Ascending aorta (tissue), 2 donors: ENCODE measurements around the gene URI1. TPM values are rescaled to one million over a fixed set of nuclear protein-coding genes. Genes with fewer than 3 reads are reported as not detected.

Experiments used
- DNase-seq, 2 donors: peaks; one replicate each; pipeline ENCODE4 v3.0.0-alpha.2; 2019; ENCODE audit warnings: low spot score in 2 of 2
- H3K27ac ChIP-seq, 2 donors: fragments of 200-600 bp; sonication (generic); one replicate each; pipeline ENCODE4 v1.5.1; 2016 to 2017; ENCODE audit warnings: mild to moderate bottlenecking in 1 of 2
- H3K27me3 ChIP-seq: fragments of 200-600 bp; sonication (generic); one replicate; pipeline ENCODE4 v1.5.1; 2017
- H3K36me3 ChIP-seq, 2 donors: fragments of 200-600 bp; sonication (generic); one replicate each; pipeline ENCODE4 v1.5.1; 2016
- H3K4me1 ChIP-seq, 2 donors: fragments of 200-600 bp; sonication (generic); one replicate each; pipeline ENCODE4 v1.5.1; 2016 to 2017; ENCODE audit warnings: mild to moderate bottlenecking in 1 of 2
- H3K4me3 ChIP-seq, 2 donors: fragments of 200-600 bp; sonication (generic); one replicate each; pipeline ENCODE4 v1.5.1; 2016 to 2017; ENCODE audit warnings: mild to moderate bottlenecking in 1 of 2
- H3K9me3 ChIP-seq, 2 donors: fragments of 200-600 bp; sonication (generic); one replicate each; pipeline ENCODE4 v1.5.1; 2016
- CTCF ChIP-seq, 3 experiments: fragments of 200-600 bp in 2 of 3; fragments of 450-650 bp in 1 of 3; sonication (generic) in 2 of 3; IDR thresholded peaks; one replicate each; pipeline ENCODE4 v1.5.1; 2016 to 2019; ENCODE audit warnings: antibody characterized with exemption in 3 of 3, mild to moderate bottlenecking in 1 of 3, moderate library complexity in 1 of 3
- intact Hi-C: fragments of 100-400 bp; cut with DNase I; formaldehyde crosslinking; loops from one replicate; pipeline ENCODE4 v1.15.1; 2023
- total RNA-seq: library from RNA; depleted of rRNA; stranded (reverse); fragments of >200 nt; gene quantifications from one replicate; pipeline ENCODE4 v1.1.0, GENCODE V29; 2016

The URI1 gene
- total RNA-seq, 1 donor from 2014 or later = 23.8 TPM

DNA sequence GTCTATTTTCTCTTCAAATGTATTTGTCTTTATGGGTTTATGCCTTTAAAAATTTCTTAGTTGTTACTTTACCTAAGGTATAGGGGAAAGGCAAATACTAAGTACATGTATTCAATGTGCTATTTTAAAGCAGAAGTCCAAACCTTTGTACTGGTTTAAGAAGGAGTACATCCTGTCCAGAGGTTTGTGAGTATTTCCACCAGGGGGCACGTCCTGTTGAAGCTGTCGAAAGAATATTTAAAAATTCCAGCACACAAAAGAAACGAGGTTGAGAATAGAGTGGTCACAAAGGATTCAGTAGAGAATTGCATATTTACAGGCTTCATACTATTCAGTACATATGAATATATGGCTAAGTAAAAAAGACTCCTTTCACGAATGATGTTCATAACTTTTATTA is 59.8 kb downstream of the URI1 start:
- TF ChIP-seq CTCF (IDR thresholded peaks at IDR 0.05) = no peak
- H3K27me3 ChIP-seq = no peaks in the 10 kb centered on the region
- H3K4me3 ChIP-seq = no peak overlapping the region
- no peak overlapping the region for H3K27ac ChIP-seq
- no peaks in the 10 kb centered on the region for H3K4me1 ChIP-seq
- H3K36me3 ChIP-seq = peaks cover 2 to 29% of the 10 kb centered on the region in 2 donors
- DNase-seq = no peak
- peaks cover 0 to 14% of the 10 kb centered on the region in 2 donors for H3K9me3 ChIP-seq
- intact Hi-C loops = no loop called here

GRCh38 chr19:30003866-30004265 is 61.8 kb downstream of the URI1 start:
- Histone ChIP-seq H3K9me3 (peaks cover 0 to 14% of the 10 kb centered on the region in 2 donors), H3K36me3 (peaks cover 2 to 29% of the 10 kb centered on the region in 2 donors), H3K27me3 (no peaks in the 10 kb centered on the region), H3K4me1 (no peaks in the 10 kb centered on the region), H3K4me3 (no peak overlapping the region), H3K27ac (no peak overlapping the region)
- DNase-seq = no peak
- intact Hi-C loops = no loop called here
- TF ChIP-seq CTCF (IDR thresholded peaks at IDR 0.05) = no peak

DNA sequence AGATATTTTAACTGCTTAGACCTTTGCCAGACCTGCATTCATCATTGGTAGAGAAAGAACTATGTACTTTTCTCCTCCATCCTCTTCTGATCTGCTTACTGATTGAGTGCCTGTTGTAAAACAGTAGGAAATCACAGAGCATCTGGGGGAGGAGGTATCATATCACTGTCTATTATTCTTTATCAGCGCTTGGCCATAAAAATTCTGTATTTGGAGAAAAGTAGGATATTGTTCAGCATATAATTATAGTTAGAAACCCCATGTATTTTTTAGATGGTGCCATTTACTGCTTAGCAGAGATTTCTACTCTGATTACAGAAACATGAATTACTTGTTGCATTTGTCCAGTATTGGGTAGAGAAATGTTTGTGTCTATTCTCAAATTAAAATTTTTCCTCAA is 62.4 kb downstream of the URI1 start:
- no peak for DNase-seq
- Histone ChIP-seq H3K4me1 (no peaks in the 10 kb centered on the region), H3K9me3 (peaks cover 0 to 9% of the 10 kb centered on the region in 2 donors), H3K27ac (no peak overlapping the region), H3K36me3 (peaks cover 6 to 31% of the 10 kb centered on the region in 2 donors), H3K4me3 (no peak overlapping the region), H3K27me3 (no peaks in the 10 kb centered on the region)
- intact Hi-C loops = no loop called here
- no peak for TF ChIP-seq CTCF (IDR thresholded peaks at IDR 0.05)

GRCh38 chr19:30006207-30006606 is 64.2 kb downstream of the URI1 start:
- Histone ChIP-seq H3K27me3 (no peaks in the 10 kb centered on the region), H3K9me3 (no peaks in the 10 kb centered on the region), H3K4me1 (no peaks in the 10 kb centered on the region), H3K36me3 (peaks cover 12 to 31% of the 10 kb centered on the region in 2 donors), H3K4me3 (no peak overlapping the region), H3K27ac (no peak overlapping the region)
- DNase-seq = no peak
- intact Hi-C loops = no loop called here
- TF ChIP-seq CTCF (IDR thresholded peaks at IDR 0.05) = no peak

DNA sequence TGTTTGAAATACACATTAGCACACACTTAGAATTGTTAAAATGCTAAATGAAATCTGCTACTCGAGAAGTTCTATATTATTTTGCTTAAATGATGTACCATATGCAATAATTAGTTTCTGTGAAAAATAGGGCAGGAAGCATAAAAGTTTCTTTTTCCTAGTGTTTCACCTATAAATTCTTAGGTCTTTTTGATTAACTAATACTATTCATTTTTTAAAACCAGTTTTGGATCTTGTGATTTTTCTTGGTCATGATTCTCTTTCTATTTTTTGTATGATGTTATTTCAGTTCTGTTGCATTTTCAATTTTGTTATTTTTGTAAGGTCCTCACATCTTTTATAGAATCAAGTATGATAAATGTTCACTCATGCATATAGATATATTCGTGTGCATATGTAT is 66.1 kb downstream of the URI1 start:
- Histone ChIP-seq H3K27me3 (no peaks in the 10 kb centered on the region), H3K4me3 (no peak overlapping the region), H3K36me3 (peaks cover 21 to 32% of the 10 kb centered on the region in 2 donors), H3K27ac (no peak overlapping the region), H3K4me1 (no peaks in the 10 kb centered on the region), H3K9me3 (no peaks in the 10 kb centered on the region)
- intact Hi-C loops = no loop called here
- no peak for DNase-seq
- TF ChIP-seq CTCF (IDR thresholded peaks at IDR 0.05) = no peak

GRCh38 chr19:30009013-30009412 is 67.0 kb downstream of the URI1 start:
- no peaks in the 10 kb centered on the region for H3K9me3 ChIP-seq
- H3K27me3 ChIP-seq = no peaks in the 10 kb centered on the region
- H3K4me3 ChIP-seq = no peak overlapping the region
- peaks cover 21 to 32% of the 10 kb centered on the region in 2 donors for H3K36me3 ChIP-seq
- DNase-seq = no peak
- intact Hi-C loops = no loop called here
- H3K4me1 ChIP-seq = no peaks in the 10 kb centered on the region
- no peak overlapping the region for H3K27ac ChIP-seq
- TF ChIP-seq CTCF (IDR thresholded peaks at IDR 0.05) = no peak
